HepG2 (cell line): ENCODE results near the gene KLHL40. TPM values are rescaled to one million over a fixed set of nuclear protein-coding genes. Genes with fewer than 3 reads are reported as not detected.

Experiments used
- ATAC-seq: fragments of 200-7000 bp; cut with Tn5 transposase; 3 replicates; pipeline ENCODE4 v1.9.1; 2020; ENCODE audit warnings: mild to moderate bottlenecking, moderate library complexity
- BruUV-seq: library from RNA; stranded (reverse); fragments of 400-500 nt; replicated peaks from 2 replicates; lab custom pipeline; 2021; lab: Mats Ljungman, UMichigan
- CTCF ChIA-PET: fragments of 300-600 bp; formaldehyde crosslinking; extraction: SDS; loops from one replicate; lab custom pipeline; 2021; ENCODE audit warnings: low total read pairs, inconsistent platforms, low intra/inter-chr PET ratio; lab: Yijun Ruan, JAX
- POLR2A ChIA-PET: fragments of 350-600 bp; sonication (Branson Sonifier 250); formaldehyde crosslinking; loops from one replicate; lab custom pipeline; 2020; ENCODE audit warnings: antibody characterized with exemption, inconsistent platforms; lab: Yijun Ruan, JAX
- DNase-seq: peaks from one replicate; pipeline ENCODE4 v3.0.0-alpha.2; 2015; ENCODE audit warnings: low spot score
- FAIRE-seq: peaks from 3 replicates; lab custom pipeline; 2011; peaks lifted over from hg19 to GRCh38; lab: Jason Lieb, UNC
- H2AFZ ChIP-seq: one replicate; pipeline ENCODE4 v1.6.1; 2011; ENCODE audit warnings: low read length, inconsistent platforms
- H3K27ac ChIP-seq: fragments of 300-600 bp; 3 replicates; pipeline ENCODE4 v1.8.0; 2011; ENCODE audit warnings: mixed run types, mild to moderate bottlenecking, mixed read lengths, low read length, inconsistent platforms; ENCODE audit not compliant: insufficient read depth; ENCODE audit errors: extremely low read length
- H3K27me3 ChIP-seq, 2 experiments: fragments of 200-600 bp in 1 of 2; 2 replicates in 1 of 2; 3 replicates in 1 of 2; pipeline versions ENCODE4 v1.6.0 to v1.8.0; 2011; ENCODE audit warnings: low read length in 2 of 2, mild to moderate bottlenecking in 2 of 2, moderate library complexity in 2 of 2, inconsistent platforms in 1 of 2; ENCODE audit not compliant: insufficient read depth in 2 of 2, control insufficient read depth in 1 of 2
- H3K36me3 ChIP-seq, 2 experiments: fragments of 200-600 bp in 1 of 2; replicated peaks in 1 of 2; 2 replicates in 1 of 2; 3 replicates in 1 of 2; pipeline versions ENCODE4 v1.5.1 to v1.8.0; 2011; ENCODE audit warnings: low read length in 2 of 2, inconsistent platforms in 1 of 2; ENCODE audit not compliant: insufficient read depth in 2 of 2, control insufficient read depth in 1 of 2
- H3K4me1 ChIP-seq: 2 replicates; pipeline ENCODE4 v1.5.1; 2012; ENCODE audit warnings: low read length, inconsistent platforms; ENCODE audit not compliant: insufficient read depth
- H3K4me2 ChIP-seq: 2 replicates; pipeline ENCODE4 v1.6.0; 2011; ENCODE audit warnings: low read depth, low read length, inconsistent platforms
- H3K4me3 ChIP-seq, 3 experiments: fragments of 200-600 bp in 1 of 3; sonication (generic), shearing (Covaris generic) in 1 of 3; replicated peaks in 1 of 3; 2 replicates each; pipeline ENCODE4 v1.5.1; 2011 to 2016; ENCODE audit warnings: low read length in 3 of 3, inconsistent platforms in 2 of 3, low read depth in 2 of 3, mild to moderate bottlenecking in 2 of 3, control low read depth in 1 of 3, mixed read lengths in 1 of 3; ENCODE audit not compliant: insufficient read depth in 1 of 3
- H3K79me2 ChIP-seq: one replicate; pipeline ENCODE4 v1.6.1; 2011; ENCODE audit warnings: low read length, inconsistent platforms; ENCODE audit not compliant: insufficient read depth
- H3K9ac ChIP-seq: 2 replicates; pipeline ENCODE4 v1.6.0; 2011; ENCODE audit warnings: mild to moderate bottlenecking, low read depth, low read length, inconsistent platforms; ENCODE audit not compliant: insufficient read depth
- H3K9me3 ChIP-seq: 2 replicates; pipeline ENCODE4 v1.5.1; 2012; ENCODE audit warnings: mild to moderate bottlenecking, low read length
- H4K20me1 ChIP-seq: 2 replicates; pipeline ENCODE4 v1.6.0; 2011; ENCODE audit warnings: inconsistent platforms, mild to moderate bottlenecking, low read length, moderate library complexity; ENCODE audit not compliant: insufficient read depth
- BRF2 ChIP-seq: sonication (generic); formaldehyde crosslinking; IDR thresholded peaks from 2 replicates; pipeline ENCODE4 v1.8.1; 2022; ENCODE audit warnings: mild to moderate bottlenecking, missing genetic modification reagents
- HNF1B ChIP-seq: sonication (generic); formaldehyde crosslinking; IDR thresholded peaks from 2 replicates; pipeline ENCODE4 v1.5.1; 2020; ENCODE audit warnings: mild to moderate bottlenecking, moderate library complexity, missing genetic modification reagents
- HNRNPL ChIP-seq: fragments of 200-400 bp; formaldehyde crosslinking; IDR thresholded peaks from 2 replicates; pipeline ENCODE4 v1.6.1; 2017; ENCODE audit warnings: mild to moderate bottlenecking, low read depth, low read length
- KAT8 ChIP-seq: IDR thresholded peaks from 2 replicates; pipeline ENCODE4 v1.6.1; 2016; ENCODE audit warnings: missing genetic modification reagents, missing compliant biosample characterization
- SAP130 ChIP-seq: IDR thresholded peaks from 2 replicates; pipeline ENCODE4 v1.6.1; 2016; ENCODE audit warnings: low read depth
- ZFP91 ChIP-seq: sonication (generic); formaldehyde crosslinking; IDR thresholded peaks from 2 replicates; pipeline ENCODE4 v1.9.0; 2022; ENCODE audit warnings: missing genetic modification reagents, mild to moderate bottlenecking, borderline replicate concordance
- ZMAT3 ChIP-seq: sonication (generic); formaldehyde crosslinking; conservative IDR thresholded peaks from 2 replicates; pipeline ENCODE4 v1.7.0; 2021; ENCODE audit warnings: missing genetic modification reagents
- ZNF136 ChIP-seq: sonication (generic); formaldehyde crosslinking; IDR thresholded peaks from 2 replicates; pipeline ENCODE4 v1.8.1; 2022; ENCODE audit warnings: low read depth, mild to moderate bottlenecking, moderate library complexity, missing genetic modification reagents
- ZNF225 ChIP-seq: sonication (generic); formaldehyde crosslinking; IDR thresholded peaks from 2 replicates; pipeline ENCODE4 v1.4.0; 2020; ENCODE audit warnings: mild to moderate bottlenecking, missing genetic modification reagents
- ZNF256 ChIP-seq: sonication (generic); formaldehyde crosslinking; conservative IDR thresholded peaks from 2 replicates; pipeline ENCODE4 v1.4.0; 2020; ENCODE audit warnings: missing genetic modification reagents
- ZNF276 ChIP-seq: sonication (generic); formaldehyde crosslinking; IDR thresholded peaks from 2 replicates; pipeline ENCODE4 v1.4.0; 2020; ENCODE audit warnings: mild to moderate bottlenecking, low read depth, missing genetic modification reagents
- ZNF350 ChIP-seq: sonication (generic); formaldehyde crosslinking; IDR thresholded peaks from 2 replicates; pipeline ENCODE4 v1.4.0; 2020; ENCODE audit warnings: mild to moderate bottlenecking, low read depth, missing genetic modification reagents, borderline replicate concordance
- ZNF484 ChIP-seq: sonication (generic); formaldehyde crosslinking; IDR thresholded peaks from 2 replicates; pipeline ENCODE4 v1.5.1; 2020; ENCODE audit warnings: mild to moderate bottlenecking, low read depth, missing genetic modification reagents, borderline replicate concordance
- ZNF780A ChIP-seq: sonication (generic); formaldehyde crosslinking; IDR thresholded peaks from 2 replicates; pipeline ENCODE4 v1.8.0; 2022; ENCODE audit warnings: mild to moderate bottlenecking, missing genetic modification reagents, moderate library complexity
- WGBS: methylation state at CpG from one replicate; pipeline ENCODE4 v1.1.6; 2017; ENCODE audit warnings: low lambda C conversion rate; 5-methylcytosine and 5-hydroxymethylcytosine counted together
- in situ Hi-C: cut with HindIII; loops from 2 replicates; pipeline ENCODE4 v1.10.0; 2017; ENCODE audit warnings: low pct_unique_long_range_greater_than_20kb; ENCODE audit not compliant: extremely low pct_ligation_motif_present
- intact Hi-C: fragments of 100-400 bp; cut with micrococcal nuclease; formaldehyde crosslinking; loops from one replicate; pipeline ENCODE4 v1.10.0; 2022; ENCODE audit not compliant: unreplicated experiment
- polyA plus RNA-seq, 8 experiments: library from polyadenylated mRNA; depleted of rRNA in 3 of 8; stranded (reverse) in 7 of 8; unstranded in 1 of 8; fragments of >200 nt; fragmentation: Illumina TruSeq in 4 of 8; extraction: Trizol in 4 of 8; gene quantifications; 2 replicates each; pipeline versions ENCODE4 v1.2.1 to v1.2.3, GENCODE V29; 2011 to 2016; ENCODE audit warnings: low read depth in 4 of 8, missing spikeins in 1 of 8, mixed read lengths in 1 of 8; ENCODE audit not compliant: insufficient read depth in 1 of 8
- total RNA-seq, 5 experiments: library from RNA; depleted of rRNA; stranded (reverse); fragments of >200 nt; fragmentation: Illumina TruSeq; extraction: Trizol; gene quantifications; 2 replicates each; pipeline ENCODE4 v1.2.3, GENCODE V29; 2016; ENCODE audit warnings: low read depth in 1 of 5
- TF ChIP-seq, protein P1 (sequence below): sonication (generic); formaldehyde crosslinking; IDR thresholded peaks from 2 replicates; pipeline ENCODE4 v1.4.0; 2020; ENCODE audit warnings: mild to moderate bottlenecking, missing genetic modification reagents

KLHL40 gene
- total and polyA plus RNA-seq, 2 of the 13 experiments (the other 11 are each of a cell fraction or from before 2014, with no cell fraction given), result not detected

DNA sequence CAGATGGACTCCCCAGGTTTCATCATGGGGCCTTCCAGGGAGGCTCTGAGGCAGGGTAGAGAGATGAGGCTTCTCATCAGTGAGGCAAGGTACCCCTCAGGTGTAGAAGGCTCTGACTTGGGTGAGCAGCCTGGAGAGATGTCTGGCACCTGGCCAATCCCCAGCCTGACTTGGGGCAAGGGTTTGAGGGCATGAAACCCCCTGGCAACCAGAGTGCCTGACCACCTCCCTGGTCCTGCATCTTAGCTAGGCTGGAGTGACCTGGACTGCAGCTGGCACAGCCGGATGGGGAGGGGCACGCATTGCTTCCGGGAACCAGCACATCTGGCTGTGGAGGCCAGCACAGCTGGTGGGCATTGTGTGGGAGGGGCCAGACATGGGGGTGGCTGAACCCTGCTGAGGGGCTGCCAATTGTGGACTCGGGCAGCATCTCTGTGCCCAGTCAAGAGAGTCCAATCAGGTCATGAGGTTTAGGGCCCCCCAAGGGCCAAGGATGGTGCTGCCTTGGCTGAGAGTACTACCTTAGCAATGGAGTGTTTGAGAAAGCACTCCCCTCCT lies 29.9 kb upstream of the KLHL40 start:
- FAIRE-seq (no peak), ATAC-seq (no peak), DNase-seq (no peak)
- Histone ChIP-seq H3K79me2 (peaks cover 7% of the 10 kb centered on the region), H3K9ac (peak overlapping the region; percentile 80; the same call in 1 of the 2 replicates), H4K20me1 (no peaks in the 10 kb centered on the region), H3K27me3 (no peaks in the 10 kb centered on the region), H3K4me2 (peak overlapping the region; percentile 90), H3K4me3 (peak overlapping the region in 1 of 3 experiments; percentile 89; a peak in 2 of 6 replicates), H3K27ac (peak overlapping the region; percentile 29), H3K9me3 (no peaks in the 10 kb centered on the region), H3K36me3 (no peaks in the 10 kb centered on the region), H2AFZ (no peak overlapping the region), H3K4me1 (peaks cover 62% of the 10 kb centered on the region)
- in situ Hi-C loops, result no loop called here
- ChIA-PET POLR2A (no interaction called here), CTCF (no interaction called here)
- intact Hi-C loops, result no loop called here
- WGBS, result 67% methylated on average over 1 of the region's 4 CpGs
- no TSS peak for BruUV-seq
- TF ChIP-seq ZNF484 (no peak), ZNF136 (0 out of 2 replicates have a peak, but pooled peaks have one; percentile 14), ZNF350 (CRISPR knock-in tag) (0 out of 2 replicates have a peak, but pooled peaks have one; percentile 40), ZNF780A (CRISPR knock-in tag) (no peak), SAP130 (CRISPR knock-in tag) (no peak), HNF1B (CRISPR knock-in tag) (no peak), ZNF256 (CRISPR knock-in tag) (no peak), BRF2 (CRISPR knock-in tag) (no peak), ZNF225 (CRISPR knock-in tag) (0 out of 2 replicates have a peak, but pooled peaks have one; percentile 51), ZMAT3 (CRISPR knock-in tag) (0 out of 2 replicates have a peak, but pooled peaks have one; percentile 28), KAT8 (CRISPR knock-in tag) (no peak), ZNF276 (CRISPR knock-in tag) (no peak), HNRNPL (peak; percentile 76; the same call in 1 of the 2 replicates), ZFP91 (CRISPR knock-in tag) (no peak; the same call in 1 of the 2 replicates)
- TF ChIP-seq, protein P1, sequence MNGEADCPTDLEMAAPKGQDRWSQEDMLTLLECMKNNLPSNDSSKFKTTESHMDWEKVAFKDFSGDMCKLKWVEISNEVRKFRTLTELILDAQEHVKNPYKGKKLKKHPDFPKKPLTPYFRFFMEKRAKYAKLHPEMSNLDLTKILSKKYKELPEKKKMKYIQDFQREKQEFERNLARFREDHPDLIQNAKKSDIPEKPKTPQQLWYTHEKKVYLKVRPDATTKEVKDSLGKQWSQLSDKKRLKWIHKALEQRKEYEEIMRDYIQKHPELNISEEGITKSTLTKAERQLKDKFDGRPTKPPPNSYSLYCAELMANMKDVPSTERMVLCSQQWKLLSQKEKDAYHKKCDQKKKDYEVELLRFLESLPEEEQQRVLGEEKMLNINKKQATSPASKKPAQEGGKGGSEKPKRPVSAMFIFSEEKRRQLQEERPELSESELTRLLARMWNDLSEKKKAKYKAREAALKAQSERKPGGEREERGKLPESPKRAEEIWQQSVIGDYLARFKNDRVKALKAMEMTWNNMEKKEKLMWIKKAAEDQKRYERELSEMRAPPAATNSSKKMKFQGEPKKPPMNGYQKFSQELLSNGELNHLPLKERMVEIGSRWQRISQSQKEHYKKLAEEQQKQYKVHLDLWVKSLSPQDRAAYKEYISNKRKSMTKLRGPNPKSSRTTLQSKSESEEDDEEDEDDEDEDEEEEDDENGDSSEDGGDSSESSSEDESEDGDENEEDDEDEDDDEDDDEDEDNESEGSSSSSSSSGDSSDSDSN (CRISPR knock-in tag), result peak; percentile 19; the same call in 1 of the 2 replicates
